Stimulated activated CD4-positive, alpha-beta T cell treated with anti-CD3 and anti-CD28 coated beads, Interleukin-15, amount 100 ng/mL, for 48 hours (primary cell): ENCODE data around the gene GOLPH3L.
"Not testable (repeated sequence)": the region's sequence is repeated elsewhere in the genome, so short reads cannot be mapped to it uniquely, and the experiment has no call there.

Experiments
- DNase-seq, 2 donors: peaks; one replicate each; pipeline ENCODE4 v3.0.0-alpha.2; 2020; ENCODE audit warnings: low read depth in 2 of 2

The GOLPH3L gene

GRCh38 chr1:150696995-150697927 is at the start of gene GOLPH3L:
GOLPH3L (minus strand) TSS chr1:150697154; CDS start chr1:150694838, 2,316 bp downstream.
- DNase-seq = peak; percentile 83 to 85

- DNase-seq = no peak
These were observed 33.3 kb upstream of the GOLPH3L start for GRCh38 chr1:150730130-150730721.

GRCh38 chr1:150724336-150724735 is 27.4 kb upstream of the GOLPH3L start:
- DNase-seq = no peak

GRCh38 chr1:150720703-150721102 is 23.7 kb upstream of the GOLPH3L start, which contains the start of gene HORMAD1:
HORMAD1 (minus strand) TSS chr1:150720895; CDS start chr1:150719505, 1,390 bp downstream.
- no peak for DNase-seq

- DNase-seq = no peak
These were observed 23.1 kb upstream of the GOLPH3L start for GRCh38 chr1:150720098-150720497.

GRCh38 chr1:150718225-150718891 is 21.4 kb upstream of the GOLPH3L start:
- no peak for DNase-seq

- not testable (repeated sequence) for DNase-seq
These were observed 12.1 kb upstream of the GOLPH3L start for GRCh38 chr1:150709031-150709430.

- peak; percentile 10 to 20 for DNase-seq
These were observed 11.6 kb upstream of the GOLPH3L start for GRCh38 chr1:150708595-150708994.

- DNase-seq = no peak
These were observed 9.1 kb upstream of the GOLPH3L start for GRCh38 chr1:150706091-150706490.

- no peak for DNase-seq
These were observed 6.5 kb upstream of the GOLPH3L start for GRCh38 chr1:150703427-150703826.

GRCh38 chr1:150696590-150696989 is 364 bp downstream of the GOLPH3L start:
- DNase-seq = no peak

GRCh38 chr1:150696162-150696561 is 792 bp downstream of the GOLPH3L start:
- no peak for DNase-seq

- no peak for DNase-seq
These were observed 1.4 kb downstream of the GOLPH3L start for GRCh38 chr1:150695561-150695960.

- DNase-seq = no peak
These were observed 4.2 kb downstream of the GOLPH3L start for GRCh38 chr1:150692720-150693119.

GRCh38 chr1:150688763-150689162 is 8.2 kb downstream of the GOLPH3L start:
- DNase-seq = no peak

- DNase-seq = no peak
These were observed 10.7 kb downstream of the GOLPH3L start for GRCh38 chr1:150686275-150686674.

- DNase-seq = no peak
These were observed 13.0 kb downstream of the GOLPH3L start for GRCh38 chr1:150683914-150684313.

- no peak for DNase-seq
These were observed 18.0 kb downstream of the GOLPH3L start for GRCh38 chr1:150678988-150679387.

GRCh38 chr1:150674881-150675280 is 22.1 kb downstream of the GOLPH3L start:
- DNase-seq = no peak

GRCh38 chr1:150663321-150663720 is 33.6 kb downstream of the GOLPH3L start:
- no peak for DNase-seq

- no peak for DNase-seq
These were observed 34.1 kb downstream of the GOLPH3L start for GRCh38 chr1:150662811-150663210.

- no peak for DNase-seq
These were observed 35.8 kb downstream of the GOLPH3L start for GRCh38 chr1:150661156-150661555.
